Stimulated activated CD8-positive, alpha-beta memory T cell treated with anti-CD3 and anti-CD28 coated beads, Interleukin-15, amount 100 ng/mL, for 4 hours (primary cell): ENCODE data around the gene R3HCC1L.

Source experiments
- DNase-seq, 2 donors: peaks; one replicate each; pipeline ENCODE4 v3.0.0-alpha.2; 2020; ENCODE audit warnings: low read depth in 2 of 2

R3HCC1L gene

GRCh38 chr10:98260350-98260749, 125.9 kb downstream of the R3HCC1L start:
- no peak for DNase-seq

DNA sequence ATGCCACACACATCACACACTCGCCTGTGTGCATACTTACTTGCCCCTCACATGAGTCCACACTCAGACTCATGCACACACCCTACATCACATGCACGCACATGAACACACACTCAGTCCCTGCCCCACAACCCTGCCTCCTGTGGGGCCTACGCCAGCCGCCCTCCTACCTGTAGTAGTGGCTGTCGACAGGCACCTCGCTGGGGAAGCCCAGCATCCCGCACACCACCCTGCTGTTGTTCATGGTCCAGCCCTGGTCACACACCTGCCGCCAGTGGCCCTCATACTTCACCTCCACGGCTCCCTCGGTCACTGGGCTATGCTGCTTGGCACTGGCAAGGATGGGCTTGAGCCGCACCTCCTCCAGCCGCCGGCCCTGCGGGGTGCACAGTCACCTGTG, 126.3 kb downstream of the R3HCC1L start:
- DNase-seq = no peak

GRCh38 chr10:98261436-98262277, 127.2 kb downstream of the R3HCC1L start:
- DNase-seq = no peak

DNA sequence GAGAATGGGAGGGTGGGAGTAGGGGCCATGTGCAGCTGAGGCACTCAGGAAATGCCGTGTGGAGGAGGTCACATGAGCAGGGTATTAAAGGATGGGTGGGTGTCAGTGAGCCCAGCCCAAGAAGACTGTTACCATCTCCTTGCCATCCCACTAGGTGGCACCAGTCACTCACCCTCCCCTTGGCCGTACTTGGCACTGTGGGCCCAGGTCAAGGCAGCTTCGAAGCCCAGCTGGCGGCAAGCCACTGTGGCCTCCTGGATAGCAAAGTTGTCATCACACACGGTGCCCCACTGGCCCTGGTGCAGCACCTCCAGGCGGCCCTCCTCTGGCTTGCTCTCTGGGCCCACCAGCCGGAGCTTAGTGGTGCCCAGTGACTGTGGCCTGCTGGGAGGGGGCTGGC, 128.1 kb downstream of the R3HCC1L start:
- DNase-seq = no peak

- no peak for DNase-seq
These were observed 128.6 kb downstream of the R3HCC1L start for GRCh38 chr10:98263088-98263487.

DNA sequence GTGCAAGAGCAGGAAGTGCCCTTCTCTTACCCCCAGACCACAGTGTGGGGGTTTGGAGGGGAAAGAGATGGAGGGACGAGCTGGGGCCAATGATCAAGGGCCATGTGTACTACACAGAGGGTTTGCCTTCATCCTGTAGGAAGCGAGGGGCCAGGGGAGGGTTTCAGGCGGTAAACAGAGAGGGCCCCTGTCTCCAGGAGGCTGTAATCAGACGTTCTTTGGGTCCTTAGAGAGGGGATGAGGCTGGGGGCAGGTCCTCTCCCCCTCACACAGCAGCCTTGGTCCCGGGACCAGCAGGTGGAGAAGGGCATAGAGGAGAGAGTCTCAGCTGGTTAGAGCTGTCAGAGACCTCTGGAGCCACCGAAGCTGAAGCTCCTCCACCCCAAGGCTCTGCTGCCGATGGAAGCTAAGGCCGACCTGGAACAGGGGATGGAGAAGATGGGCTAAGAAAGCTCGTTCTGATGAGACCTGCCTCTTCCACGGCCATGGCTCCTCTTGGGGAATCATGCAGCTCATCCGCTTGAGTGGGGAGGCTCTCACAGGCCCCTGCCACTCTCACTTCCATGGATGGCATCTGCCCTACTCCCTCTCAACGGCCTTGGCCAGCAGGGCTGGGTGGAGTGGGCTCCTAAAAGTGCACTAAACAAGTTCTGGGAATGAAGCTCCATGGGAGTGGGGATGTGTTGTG, 130.1 kb downstream of the R3HCC1L start:
- no peak for DNase-seq

- no peak for DNase-seq
These were observed 131.2 kb downstream of the R3HCC1L start for GRCh38 chr10:98265403-98266378.

- DNase-seq = no peak
These were observed 132.2 kb downstream of the R3HCC1L start for GRCh38 chr10:98266647-98267046.

DNA sequence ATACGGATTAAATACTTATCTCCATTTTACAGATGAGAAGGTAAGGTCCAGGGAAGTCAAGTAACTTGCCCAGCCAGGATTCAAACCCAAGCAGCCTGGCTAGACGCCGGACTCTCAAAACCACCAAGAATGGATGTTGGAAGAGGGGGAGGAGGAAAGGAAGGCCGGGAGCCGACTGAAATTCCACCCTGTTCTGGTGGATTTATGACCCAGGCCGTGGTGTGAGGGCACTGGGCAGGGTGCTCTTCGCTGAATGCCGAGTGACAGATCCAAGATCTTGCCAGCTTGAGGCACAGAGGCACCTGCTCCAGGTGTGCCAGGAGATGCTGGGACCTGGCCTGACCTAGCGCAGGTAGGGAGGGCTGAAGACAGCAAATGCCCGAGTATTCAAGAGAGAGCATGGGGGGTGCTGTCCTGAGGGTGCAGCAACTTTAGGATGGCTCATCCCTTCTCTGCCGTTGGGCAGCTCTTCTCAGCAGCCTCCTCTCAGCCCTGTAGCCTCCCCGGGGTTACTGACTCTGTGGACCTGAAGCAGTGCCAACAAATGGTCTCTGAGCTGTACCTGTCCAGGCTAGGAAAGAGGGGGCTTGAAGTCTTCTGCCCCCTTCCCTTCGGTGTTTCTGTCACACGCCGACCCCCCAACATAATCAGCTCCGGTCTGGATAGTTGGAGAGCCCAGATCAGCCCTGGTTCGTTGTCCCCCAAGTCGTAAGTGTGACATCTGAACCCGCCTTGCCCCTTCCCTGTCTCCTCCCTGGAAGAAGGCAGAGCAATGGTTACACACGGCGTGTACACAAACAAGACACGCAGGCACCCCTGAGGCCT, 132.8 kb downstream of the R3HCC1L start:
- DNase-seq = no peak

- DNase-seq = no peak
These were observed 133.6 kb downstream of the R3HCC1L start, which contains the start of gene LOXL4 for GRCh38 chr10:98267894-98268693. Gene LOXL4 (minus strand): TSS chr10:98268194. CDS start chr10:98263019, 5,175 bp downstream.

DNA sequence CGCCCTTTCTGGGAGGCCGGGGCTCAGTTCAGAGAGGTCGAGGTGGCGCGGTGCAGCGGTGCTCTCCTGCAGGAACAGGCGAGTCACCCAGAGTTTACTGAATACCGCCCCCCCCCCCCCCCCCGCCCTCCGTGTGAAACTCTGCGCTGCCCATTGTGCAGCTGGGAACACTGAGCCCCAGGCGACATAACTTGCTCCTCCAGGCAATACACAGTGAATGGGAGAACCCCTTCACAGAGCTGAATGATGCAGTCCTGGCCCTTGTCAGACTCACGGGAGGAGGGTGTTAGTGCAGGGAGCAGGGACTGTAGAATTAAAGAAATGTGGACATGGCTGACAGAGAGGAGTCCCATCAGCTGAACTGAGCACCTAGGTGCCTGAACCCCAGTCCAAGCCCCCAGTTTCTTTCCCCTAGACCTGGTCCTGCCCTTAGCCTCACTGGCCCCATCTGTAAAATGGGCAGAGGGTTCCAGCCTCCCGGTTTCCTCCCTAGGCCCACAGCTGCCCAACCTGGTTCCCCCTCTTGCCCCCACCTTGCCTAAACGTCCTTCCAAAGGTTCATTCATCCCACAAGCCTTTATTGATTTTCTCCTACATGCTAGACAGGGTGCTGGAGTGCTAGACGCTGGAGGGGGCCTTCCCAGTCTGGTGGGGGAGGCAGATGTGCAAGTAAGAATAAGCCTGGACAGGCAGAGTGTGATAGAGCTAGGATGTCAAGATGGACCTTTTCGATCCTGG, 134.4 kb downstream of the R3HCC1L start:
- no peak for DNase-seq

DNA sequence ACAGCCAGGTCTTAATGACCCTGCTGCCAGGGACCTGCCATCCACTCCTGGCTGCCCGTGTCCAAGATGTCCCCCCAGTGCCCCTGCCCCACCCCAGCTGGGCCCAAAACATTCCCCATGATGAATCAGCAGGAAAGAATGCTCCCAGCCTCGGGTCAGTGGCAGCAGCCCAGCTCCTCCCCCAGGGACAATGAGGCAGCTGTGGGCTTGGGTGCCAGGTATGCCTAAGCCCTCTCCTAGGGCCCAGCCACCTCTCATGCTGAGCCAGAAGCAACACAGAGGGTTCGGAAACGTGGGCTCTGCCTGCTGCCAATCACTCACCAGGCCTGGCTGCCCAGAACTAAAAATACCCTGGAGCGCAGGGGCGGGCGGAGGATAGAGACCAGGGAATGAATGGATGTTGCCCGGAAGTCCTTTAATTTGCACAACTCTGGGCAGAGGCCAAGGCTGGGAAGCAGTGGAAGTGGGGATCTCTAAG, 135.0 kb downstream of the R3HCC1L start:
- no peak for DNase-seq

DNA sequence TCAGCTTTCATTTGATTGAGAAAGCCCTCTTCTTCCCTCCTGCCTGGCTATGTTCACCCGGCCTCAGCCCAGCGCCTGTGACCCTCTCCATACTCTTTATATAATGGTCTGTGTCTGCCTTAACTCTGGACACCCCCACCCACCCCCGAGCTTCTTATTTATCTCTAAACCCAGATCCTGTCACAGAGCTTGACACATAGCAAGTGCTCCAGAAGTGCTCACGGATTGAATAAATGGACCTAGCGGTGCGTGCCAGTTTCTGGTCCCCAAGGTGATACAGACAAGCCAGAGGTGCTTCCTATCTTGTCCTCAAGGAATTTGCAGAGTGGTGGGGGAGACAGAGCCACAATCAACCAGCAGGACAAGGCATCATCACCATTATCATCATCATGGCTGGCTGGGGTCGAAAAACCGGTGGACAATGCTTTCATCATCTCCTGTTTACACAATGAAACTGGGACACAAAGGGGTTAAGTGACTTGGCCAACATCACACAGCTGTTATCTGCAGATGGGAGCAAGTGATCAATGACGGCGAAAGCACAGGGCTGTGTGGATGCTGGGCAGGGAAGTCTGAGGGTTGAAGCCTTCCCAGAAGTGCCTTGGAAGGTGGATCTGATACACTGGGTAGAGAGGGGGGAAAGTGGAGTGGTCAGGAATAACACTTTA, 135.8 kb downstream of the R3HCC1L start:
- no peak for DNase-seq

DNA sequence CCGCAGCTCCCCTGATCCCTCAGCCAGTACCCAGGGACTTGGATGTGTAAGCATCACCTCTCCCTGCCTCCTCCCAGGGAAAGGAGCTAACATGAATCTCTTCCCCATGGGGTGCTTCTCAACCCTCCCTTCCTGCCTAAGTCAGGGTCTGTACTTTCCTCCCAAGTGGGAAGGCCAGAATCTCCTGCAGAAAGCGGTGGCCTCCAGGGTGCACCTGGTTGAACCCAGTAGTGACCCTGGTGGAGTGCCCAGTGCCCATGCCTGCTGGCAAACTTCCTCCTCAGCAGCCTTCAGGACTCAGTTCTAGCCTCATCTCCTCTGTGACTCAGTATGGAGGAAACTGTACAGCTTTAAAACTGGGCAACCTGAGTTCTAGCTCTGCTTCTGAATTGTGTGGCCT, 136.3 kb downstream of the R3HCC1L start:
- no peak for DNase-seq

- no peak for DNase-seq
These were observed 137.8 kb downstream of the R3HCC1L start for GRCh38 chr10:98272245-98272644.

DNA sequence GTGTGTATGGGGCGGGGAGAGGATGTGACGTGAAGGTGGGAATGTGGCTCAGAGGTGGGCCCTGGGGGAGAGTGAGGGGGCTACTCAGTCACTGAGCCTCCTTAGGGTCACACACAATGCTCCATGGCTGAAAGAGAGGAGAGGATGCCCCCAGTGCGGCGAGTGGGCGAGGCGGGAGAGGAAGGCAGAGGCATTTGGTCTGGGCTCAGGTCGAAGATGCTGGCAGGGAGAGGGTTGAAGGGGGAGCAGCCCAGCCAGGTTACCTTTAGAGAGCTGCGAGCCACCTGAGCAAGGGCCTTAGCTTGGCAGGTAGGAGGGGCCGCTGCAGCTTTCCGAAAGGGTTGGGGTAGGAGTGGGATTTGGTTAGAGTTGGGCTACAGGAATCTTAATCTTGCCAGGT, 138.2 kb downstream of the R3HCC1L start:
- no peak for DNase-seq

DNA sequence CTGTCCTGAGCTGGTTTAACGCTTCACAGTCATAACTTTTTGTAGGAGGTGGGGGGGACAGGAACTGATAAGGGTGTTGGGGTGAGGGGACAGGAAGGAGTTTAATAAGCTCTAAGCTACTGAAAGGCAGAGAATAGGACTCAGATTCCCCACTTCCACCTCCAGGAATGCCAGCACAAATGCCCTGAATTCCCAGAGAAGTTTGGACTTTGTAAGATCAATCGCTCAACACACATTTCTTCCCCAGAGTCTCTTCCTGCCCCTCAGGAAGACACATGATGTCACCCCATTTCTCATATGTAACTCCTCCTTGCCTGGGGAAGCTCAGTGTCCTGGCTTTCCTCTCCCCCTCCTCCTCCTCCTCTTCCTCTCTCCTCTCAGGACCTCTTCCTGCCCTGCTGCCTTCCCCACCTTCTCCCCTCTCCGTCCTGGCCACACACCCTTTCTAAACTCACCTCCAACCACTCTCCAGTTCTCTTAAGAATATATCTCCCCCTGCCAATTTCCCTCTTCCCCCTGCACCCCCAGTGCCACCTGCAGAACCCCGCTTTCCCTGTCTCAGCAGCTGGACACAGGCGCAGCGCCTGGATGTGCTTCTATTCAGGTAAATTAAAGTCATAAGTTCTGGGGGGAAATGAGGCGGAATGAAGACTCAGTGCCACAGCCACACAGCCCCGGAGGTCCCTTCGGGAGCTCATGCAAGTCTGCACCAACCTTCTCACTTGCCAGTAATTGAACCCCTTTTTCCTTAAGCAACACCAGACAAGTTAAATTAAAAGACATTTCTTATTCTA, 138.8 kb downstream of the R3HCC1L start:
- no peak for DNase-seq

DNA sequence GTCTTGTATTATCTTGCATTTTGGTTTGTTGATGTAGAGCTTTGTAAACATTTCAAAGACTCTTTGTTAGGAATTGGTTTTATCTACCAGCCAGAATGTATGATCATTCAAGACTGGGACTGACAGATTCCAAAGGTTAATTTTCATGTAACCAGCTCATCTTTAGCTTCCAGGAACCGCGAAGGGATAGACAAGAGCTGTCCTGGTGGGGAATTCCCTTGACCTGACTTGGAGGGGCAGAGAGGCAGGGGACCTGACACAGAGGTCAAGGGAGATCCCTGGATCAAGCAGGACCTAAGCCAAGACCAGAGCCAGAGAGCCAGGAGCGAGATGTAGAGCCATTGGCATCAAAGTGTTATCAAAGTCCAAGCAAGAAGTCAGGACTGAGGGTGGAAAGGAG, 140.1 kb downstream of the R3HCC1L start:
- no peak for DNase-seq
